K562 (cell line): Measurements from ENCODE around the gene UFSP2. TPM values are rescaled to one million over a fixed set of nuclear protein-coding genes. Genes with fewer than 3 reads are reported as not detected.

ENCODE experiments used
- ATAC-seq: fragments of 200-7000 bp; cut with Tn5 transposase; 3 replicates; pipeline ENCODE4 v1.9.1; 2020; ENCODE audit warnings: moderate library complexity
- BruUV-seq: library from RNA; stranded (reverse); fragments of 400-500 nt; replicated peaks from 2 replicates; lab custom pipeline; 2021; lab: Mats Ljungman, UMichigan
- CTCF ChIA-PET: fragments of 300-600 bp; formaldehyde crosslinking; extraction: SDS; loops from one replicate; lab custom pipeline; 2021; ENCODE audit warnings: low intra/inter-chr PET ratio; lab: Yijun Ruan, JAX
- POLR2A ChIA-PET: fragments of 300-600, 350-650 bp; sonication (Branson Sonifier 250); formaldehyde crosslinking; extraction: SDS; loops from one replicate; lab custom pipeline; 2021; ENCODE audit warnings: antibody characterized with exemption, inconsistent platforms; lab: Yijun Ruan, JAX
- DNase-seq, 4 experiments: peaks; one replicate each; pipeline versions ENCODE4 v3.0.0 to v3.0.0-alpha.2; 2011 to 2018; ENCODE audit warnings: low spot score in 3 of 4, mixed read lengths in 3 of 4; ENCODE audit errors: extremely low read depth in 1 of 4
- FAIRE-seq: peaks from 2 replicates; lab custom pipeline; 2011; peaks lifted over from hg19 to GRCh38; lab: Jason Lieb, UNC
- H2AFZ ChIP-seq: 2 replicates; pipeline ENCODE4 v1.6.0; 2011; ENCODE audit warnings: low read depth, low read length, control low read depth, inconsistent platforms
- H3K27ac ChIP-seq: fragments of 200-600 bp; 3 replicates; pipeline ENCODE4 v1.8.0; 2011; ENCODE audit warnings: low read depth, mild to moderate bottlenecking, control low read depth, inconsistent platforms, low read length, moderate library complexity, mixed read lengths; ENCODE audit errors: extremely low read depth
- H3K27me3 ChIP-seq, 2 experiments: fragments of 300-600 bp in 1 of 2; 2 replicates in 1 of 2; 3 replicates in 1 of 2; pipeline versions ENCODE4 v1.6.0 to v1.8.0; 2011; ENCODE audit warnings: inconsistent platforms in 2 of 2, low read length in 2 of 2, mild to moderate bottlenecking in 1 of 2, mixed read lengths in 1 of 2, moderate library complexity in 1 of 2; ENCODE audit not compliant: control insufficient read depth in 2 of 2, insufficient read depth in 2 of 2
- H3K36me3 ChIP-seq: fragments of 300-600 bp; 3 replicates; pipeline ENCODE4 v1.8.0; 2011; ENCODE audit warnings: mild to moderate bottlenecking, low read length, inconsistent platforms; ENCODE audit not compliant: control insufficient read depth, insufficient read depth
- H3K4me1 ChIP-seq, 2 experiments: fragments of 200-600 bp in 1 of 2; replicated peaks in 1 of 2; 2 replicates in 1 of 2; 3 replicates in 1 of 2; pipeline versions ENCODE4 v1.5.1 to v1.8.0; 2011; ENCODE audit warnings: inconsistent platforms in 2 of 2, low read length in 2 of 2, mild to moderate bottlenecking in 1 of 2, mixed read lengths in 1 of 2, moderate library complexity in 1 of 2; ENCODE audit not compliant: control insufficient read depth in 2 of 2, insufficient read depth in 2 of 2
- H3K4me2 ChIP-seq: 2 replicates; pipeline ENCODE4 v1.6.1; 2011; ENCODE audit warnings: low read length, control low read depth, inconsistent platforms, mixed read lengths; ENCODE audit not compliant: insufficient read depth
- H3K4me3 ChIP-seq: fragments of 200-600 bp; sonication (generic), shearing (Covaris generic); 2 replicates; pipeline ENCODE4 v1.5.1; 2016; ENCODE audit warnings: control low read depth, inconsistent platforms
- H3K79me2 ChIP-seq: fragments of 200-600 bp; 3 replicates; pipeline ENCODE4 v1.8.0; 2011; ENCODE audit warnings: low read length, inconsistent platforms; ENCODE audit not compliant: control insufficient read depth, insufficient read depth
- H3K9ac ChIP-seq, 2 experiments: 2 replicates each; pipeline versions ENCODE4 v1.6.0 to v1.6.1; 2011; ENCODE audit warnings: low read depth in 2 of 2, low read length in 2 of 2, control low read depth in 1 of 2, inconsistent platforms in 1 of 2, mild to moderate bottlenecking in 1 of 2, mixed read lengths in 1 of 2; ENCODE audit not compliant: insufficient read depth in 1 of 2
- H3K9me1 ChIP-seq: one replicate; pipeline ENCODE4 v1.6.0; 2011; ENCODE audit warnings: inconsistent platforms, mild to moderate bottlenecking, low read length, moderate library complexity; ENCODE audit not compliant: control insufficient read depth, insufficient read depth
- H3K9me3 ChIP-seq: replicated peaks from 2 replicates; pipeline ENCODE4 v1.5.1; 2011; ENCODE audit warnings: low read depth, low read length, inconsistent platforms; ENCODE audit not compliant: control insufficient read depth, insufficient read depth
- H4K20me1 ChIP-seq: replicated peaks from 2 replicates; pipeline ENCODE4 v1.6.1; 2011; ENCODE audit warnings: low read length, inconsistent platforms, mixed read lengths; ENCODE audit not compliant: control insufficient read depth, insufficient read depth
- ELK1 ChIP-seq: sonication (generic); formaldehyde crosslinking; IDR thresholded peaks from 2 replicates; pipeline ENCODE4 v1.8.1; 2022; ENCODE audit warnings: missing genetic modification reagents
- GTF3C2 ChIP-seq: IDR thresholded peaks from 3 replicates; pipeline ENCODE4 v1.6.1; 2011; ENCODE audit warnings: borderline replicate concordance, mild to moderate bottlenecking, moderate library complexity; ENCODE audit not compliant: insufficient read length; ENCODE audit errors: extremely low read depth
- NFRKB ChIP-seq: fragments of 450-650 bp; IDR thresholded peaks from 2 replicates; pipeline ENCODE4 v1.6.1; 2016; ENCODE audit warnings: low read depth
- PHF20 ChIP-seq: fragments of 450-650 bp; IDR thresholded peaks from 2 replicates; pipeline ENCODE4 v1.6.1; 2018; ENCODE audit not compliant: partially characterized antibody
- POLR2B ChIP-seq: fragments of 450-650 bp; IDR thresholded peaks from 2 replicates; pipeline ENCODE4 v1.6.1; 2018; ENCODE audit warnings: low read depth; ENCODE audit not compliant: partially characterized antibody
- TCF3 ChIP-seq: sonication (generic); formaldehyde crosslinking; IDR thresholded peaks from 2 replicates; pipeline ENCODE4 v1.4.0; 2020; ENCODE audit warnings: mild to moderate bottlenecking, missing genetic modification reagents
- THRAP3 ChIP-seq: fragments of 450-650 bp; IDR thresholded peaks from 2 replicates; pipeline ENCODE4 v1.6.1; 2016; ENCODE audit warnings: mild to moderate bottlenecking, inconsistent platforms, borderline replicate concordance
- WGBS: fragments of 100-300 bp; shearing (Covaris generic); methylation state at CpG from one replicate; pipeline ENCODE4 v1.1.6; 2016; ENCODE audit warnings: low coverage, mixed read lengths; ENCODE audit not compliant: insufficient coverage; ENCODE audit errors: missing lambda C conversion rate; 5-methylcytosine and 5-hydroxymethylcytosine counted together
- in situ Hi-C: fragments of 300-500 bp; cut with MboI; formaldehyde crosslinking; loops from 4 replicates; pipeline ENCODE4 v1.15.0; 2018; ENCODE audit warnings: inconsistent platforms, mixed read lengths
- intact Hi-C: fragments of 100-400 bp; cut with micrococcal nuclease; formaldehyde crosslinking; loops from 2 replicates; pipeline ENCODE4 v1.14.2; 2022
- polyA plus RNA-seq, 8 experiments: library from polyadenylated mRNA; depleted of rRNA in 4 of 8; stranded (reverse) in 5 of 8; unstranded in 3 of 8; fragments of >200 nt; fragmentation: Nextera tagmentation in 2 of 8; fragmentation: Illumina TruSeq in 1 of 8; extraction: Ambion mirVana in 2 of 8; extraction: Trizol in 1 of 8; gene quantifications; 2 replicates each; pipeline versions ENCODE4 v1.2.1 to v1.2.3, GENCODE V29; 2011 to 2014; ENCODE audit warnings: inconsistent platforms in 1 of 8, missing spikeins in 1 of 8
- total RNA-seq, 7 experiments: library from RNA; depleted of rRNA in 6 of 7; stranded (reverse); fragments of >200 nt in 6 of 7; fragmentation: Illumina TruSeq in 2 of 7; extraction: Trizol in 2 of 7; gene quantifications; 2 replicates each; pipeline versions ENCODE4 v1.2.1 to v1.2.3, GENCODE V29; 2011 to 2021; ENCODE audit warnings: low replicate concordance in 1 of 7
- TF ChIP-seq, protein P1 (sequence below): conservative IDR thresholded peaks from 2 replicates; pipeline ENCODE4 v1.6.1; 2011; ENCODE audit warnings: low read depth, mild to moderate bottlenecking, low read length; ENCODE audit not compliant: control insufficient read depth

UFSP2 gene
- total and polyA plus RNA-seq, 9 of the 15 experiments (the other 6 are each of a cell fraction or from before 2014, with no cell fraction given): 20.1 to 55.8 (median 26.6) TPM

- peak; percentile 63 for TF ChIP-seq TCF3 (CRISPR knock-in tag)
- TF ChIP-seq, protein P1, sequence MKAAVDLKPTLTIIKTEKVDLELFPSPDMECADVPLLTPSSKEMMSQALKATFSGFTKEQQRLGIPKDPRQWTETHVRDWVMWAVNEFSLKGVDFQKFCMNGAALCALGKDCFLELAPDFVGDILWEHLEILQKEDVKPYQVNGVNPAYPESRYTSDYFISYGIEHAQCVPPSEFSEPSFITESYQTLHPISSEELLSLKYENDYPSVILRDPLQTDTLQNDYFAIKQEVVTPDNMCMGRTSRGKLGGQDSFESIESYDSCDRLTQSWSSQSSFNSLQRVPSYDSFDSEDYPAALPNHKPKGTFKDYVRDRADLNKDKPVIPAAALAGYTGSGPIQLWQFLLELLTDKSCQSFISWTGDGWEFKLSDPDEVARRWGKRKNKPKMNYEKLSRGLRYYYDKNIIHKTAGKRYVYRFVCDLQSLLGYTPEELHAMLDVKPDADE: no peak
- no peak for TF ChIP-seq NFRKB
Observed at GRCh38 chr4:185384930-185385331, 40.8 kb downstream of the UFSP2 start (continued).

DNA sequence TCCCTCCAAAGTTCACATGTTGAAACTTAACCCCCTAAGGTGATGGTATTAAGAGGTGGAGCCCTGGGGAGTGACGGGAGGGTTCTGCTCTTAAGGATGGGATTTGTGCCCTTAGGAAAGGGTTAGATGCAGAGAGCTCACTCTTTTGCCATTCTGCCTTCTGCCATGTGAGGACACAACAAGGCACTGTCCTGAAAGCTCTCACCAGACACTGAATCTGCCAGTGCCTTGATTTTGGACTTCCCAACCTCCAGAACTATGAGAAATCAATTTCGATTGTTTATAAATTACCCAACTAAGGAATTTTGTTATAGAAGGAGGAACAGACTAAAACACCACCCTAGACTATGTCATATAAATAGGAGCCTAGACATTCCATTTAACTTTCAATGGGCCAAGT, 41.7 kb downstream of the UFSP2 start:
- H3K9me1 ChIP-seq: no peaks in the 10 kb centered on the region
- peaks cover 10 to 16% of the 10 kb centered on the region in 2 experiments; a peak in 3 of 5 replicates for H3K4me1 ChIP-seq
- FAIRE-seq (no peak), ATAC-seq (no peak), DNase-seq (no peak)
- in situ Hi-C loops (no loop called here), intact Hi-C loops (no loop called here)
- no peak overlapping the region for H2AFZ ChIP-seq
- no peak overlapping the region for H3K4me2 ChIP-seq
- H3K9ac ChIP-seq: no peak overlapping the region
- no TSS peak for BruUV-seq
- no peak overlapping the region for H3K4me3 ChIP-seq
- no peaks in the 10 kb centered on the region for H3K36me3 ChIP-seq
- no peaks in the 10 kb centered on the region for H3K9me3 ChIP-seq
- ChIA-PET CTCF (no interaction called here), POLR2A (interaction anchor here (3.0 kb wide), 1 partner anchor 11 kb away, joined by 21 read pairs; the partner anchor contains the start of genes ANKRD37 and LRP2BP)
- H4K20me1 ChIP-seq: no peaks in the 10 kb centered on the region
- no peaks in the 10 kb centered on the region for H3K79me2 ChIP-seq
- no peaks in the 10 kb centered on the region for H3K27me3 ChIP-seq
- 42% methylated on average over 2 of the region's 2 CpGs for WGBS
- H3K27ac ChIP-seq: no peak overlapping the region
- TF ChIP-seq GTF3C2: no peak
- no peak for TF ChIP-seq POLR2B
- no peak for TF ChIP-seq THRAP3
- no peak for TF ChIP-seq PHF20
- no peak for TF ChIP-seq ELK1 (CRISPR knock-in tag)
